ENCODE data around the gene DPT.
A peak's percentile ranks its signal among the peaks of the same experiment; 100 is the strongest.

DPT gene

DNA sequence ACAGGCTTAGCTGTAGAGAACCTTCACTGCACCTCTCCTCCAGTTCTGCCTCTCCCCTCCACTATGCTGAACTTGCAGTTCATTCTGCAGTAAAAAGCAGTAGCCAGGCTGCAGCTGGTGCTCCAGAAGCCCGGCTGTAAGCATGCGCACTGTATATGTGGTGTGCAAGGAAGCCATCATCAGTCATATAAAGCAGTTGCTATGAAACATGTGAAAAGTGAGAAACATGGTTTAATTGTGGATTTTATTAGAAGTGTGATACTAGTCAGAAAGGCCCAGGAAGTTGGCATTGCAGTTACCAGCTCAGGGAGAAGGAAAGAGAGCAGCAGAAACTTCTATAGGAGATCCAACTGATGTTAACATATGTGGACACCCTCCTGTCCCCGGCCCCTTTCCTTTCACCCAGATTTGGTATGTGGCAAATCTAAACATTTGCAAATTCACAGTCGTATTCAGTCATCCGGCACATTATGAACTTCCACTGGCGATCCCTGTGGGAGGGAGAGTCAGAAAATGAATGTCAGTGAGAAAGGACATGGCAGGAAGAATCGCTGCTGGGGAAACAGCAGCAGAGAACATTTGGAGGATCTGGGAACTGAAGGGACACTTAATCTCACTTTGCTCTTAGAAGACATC, 32.8 kb downstream of the DPT start:
- Histone ChIP-seq H3K9me3 (ENCODE audit: control insufficient read depth, low read length) (no peaks in the 10 kb centered on the region), H3K9ac (ENCODE audit: low read length) (no peak overlapping the region), H3K27me3 (replicated peaks; ENCODE audit: control insufficient read depth, insufficient read depth, low read length) (no peaks in the 10 kb centered on the region), H3K4me1 (ENCODE audit: control insufficient read depth, insufficient read depth, low read length) (peaks cover 24% of the 10 kb centered on the region), H3K36me3 (ENCODE audit: control insufficient read depth, insufficient read depth, low read length, severe bottlenecking) (no peaks in the 10 kb centered on the region), H3K4me3 (ENCODE audit: low read length) (no peak overlapping the region)
- DNase-seq (ENCODE audit: low read depth), result no peak

- H3K4me3 ChIP-seq (ENCODE audit: low read length), result no peak overlapping the region
- no peaks in the 10 kb centered on the region for H3K9me3 ChIP-seq (ENCODE audit: control insufficient read depth, low read length)
- H3K4me1 ChIP-seq (ENCODE audit: control insufficient read depth, insufficient read depth, low read length), result peaks cover 44% of the 10 kb centered on the region
- no peaks in the 10 kb centered on the region for H3K36me3 ChIP-seq (ENCODE audit: control insufficient read depth, insufficient read depth, low read length, severe bottlenecking)
- DNase-seq (ENCODE audit: low read depth), result no peak
- no peak overlapping the region for H3K9ac ChIP-seq (ENCODE audit: low read length)
- no peaks in the 10 kb centered on the region for H3K27me3 ChIP-seq (replicated peaks; ENCODE audit: control insufficient read depth, insufficient read depth, low read length)
These were observed 35.2 kb downstream of the DPT start for GRCh38 chr1:168693872-168694238.

DNA sequence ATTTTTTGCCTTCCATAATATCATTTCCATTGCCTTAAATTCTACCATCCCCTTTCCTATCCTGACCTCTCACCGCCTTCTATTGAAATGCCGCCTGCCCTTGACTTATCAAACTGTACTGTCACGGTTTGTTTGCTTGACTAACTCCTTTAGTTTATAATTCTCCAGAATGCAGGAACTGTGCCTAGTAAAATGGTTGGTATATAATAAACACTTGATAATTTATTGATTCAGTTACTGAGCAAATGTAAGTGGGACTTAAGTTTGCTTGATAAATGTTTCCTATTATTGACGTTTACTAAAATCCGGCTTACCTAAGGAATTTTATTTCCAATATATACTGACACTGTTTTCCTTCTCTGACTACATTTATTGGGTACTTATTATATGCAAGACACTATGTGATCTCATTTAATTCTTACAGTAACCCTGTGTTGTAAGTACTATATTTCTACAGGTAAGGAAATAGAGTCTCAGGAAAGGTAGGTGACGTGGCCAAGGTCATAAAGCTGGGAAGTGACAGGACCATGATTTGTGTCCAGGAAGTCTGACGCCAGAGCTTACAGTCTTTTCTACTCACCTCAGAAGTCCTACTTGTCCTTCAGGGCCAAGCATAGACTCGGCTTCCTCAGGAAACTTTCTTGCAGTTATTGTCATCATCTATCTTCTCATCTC, 35.7 kb downstream of the DPT start:
- Histone ChIP-seq H3K9me3 (ENCODE audit: control insufficient read depth, low read length) (no peaks in the 10 kb centered on the region), H3K36me3 (ENCODE audit: control insufficient read depth, insufficient read depth, low read length, severe bottlenecking) (no peaks in the 10 kb centered on the region), H3K9ac (ENCODE audit: low read length) (no peak overlapping the region), H3K4me1 (ENCODE audit: control insufficient read depth, insufficient read depth, low read length) (peaks cover 44% of the 10 kb centered on the region), H3K4me3 (ENCODE audit: low read length) (no peak overlapping the region), H3K27me3 (replicated peaks; ENCODE audit: control insufficient read depth, insufficient read depth, low read length) (no peaks in the 10 kb centered on the region)
- DNase-seq (ENCODE audit: low read depth), result no peak

GRCh38 chr1:168692472-168692871, 36.5 kb downstream of the DPT start:
- H3K9ac ChIP-seq (ENCODE audit: low read length), result no peak overlapping the region
- no peaks in the 10 kb centered on the region for H3K27me3 ChIP-seq (replicated peaks; ENCODE audit: control insufficient read depth, insufficient read depth, low read length)
- H3K4me1 ChIP-seq (ENCODE audit: control insufficient read depth, insufficient read depth, low read length), result peaks cover 41% of the 10 kb centered on the region

GRCh38 chr1:168691541-168691940, 37.5 kb downstream of the DPT start:
- Histone ChIP-seq H3K36me3 (ENCODE audit: control insufficient read depth, insufficient read depth, low read length, severe bottlenecking) (no peaks in the 10 kb centered on the region), H3K4me3 (ENCODE audit: low read length) (no peak overlapping the region), H3K9ac (ENCODE audit: low read length) (no peak overlapping the region), H3K4me1 (ENCODE audit: control insufficient read depth, insufficient read depth, low read length) (peaks cover 34% of the 10 kb centered on the region), H3K27me3 (replicated peaks; ENCODE audit: control insufficient read depth, insufficient read depth, low read length) (no peaks in the 10 kb centered on the region), H3K9me3 (ENCODE audit: control insufficient read depth, low read length) (no peaks in the 10 kb centered on the region)
- no peak for DNase-seq (ENCODE audit: low read depth)

More at GRCh38 chr1:168692472-168692871, 36.5 kb downstream of the DPT start:
- no peak for DNase-seq (ENCODE audit: low read depth)
- no peaks in the 10 kb centered on the region for H3K36me3 ChIP-seq (ENCODE audit: control insufficient read depth, insufficient read depth, low read length, severe bottlenecking)
- H3K9me3 ChIP-seq (ENCODE audit: control insufficient read depth, low read length), result no peaks in the 10 kb centered on the region
- no peak overlapping the region for H3K4me3 ChIP-seq (ENCODE audit: low read length)

DNA sequence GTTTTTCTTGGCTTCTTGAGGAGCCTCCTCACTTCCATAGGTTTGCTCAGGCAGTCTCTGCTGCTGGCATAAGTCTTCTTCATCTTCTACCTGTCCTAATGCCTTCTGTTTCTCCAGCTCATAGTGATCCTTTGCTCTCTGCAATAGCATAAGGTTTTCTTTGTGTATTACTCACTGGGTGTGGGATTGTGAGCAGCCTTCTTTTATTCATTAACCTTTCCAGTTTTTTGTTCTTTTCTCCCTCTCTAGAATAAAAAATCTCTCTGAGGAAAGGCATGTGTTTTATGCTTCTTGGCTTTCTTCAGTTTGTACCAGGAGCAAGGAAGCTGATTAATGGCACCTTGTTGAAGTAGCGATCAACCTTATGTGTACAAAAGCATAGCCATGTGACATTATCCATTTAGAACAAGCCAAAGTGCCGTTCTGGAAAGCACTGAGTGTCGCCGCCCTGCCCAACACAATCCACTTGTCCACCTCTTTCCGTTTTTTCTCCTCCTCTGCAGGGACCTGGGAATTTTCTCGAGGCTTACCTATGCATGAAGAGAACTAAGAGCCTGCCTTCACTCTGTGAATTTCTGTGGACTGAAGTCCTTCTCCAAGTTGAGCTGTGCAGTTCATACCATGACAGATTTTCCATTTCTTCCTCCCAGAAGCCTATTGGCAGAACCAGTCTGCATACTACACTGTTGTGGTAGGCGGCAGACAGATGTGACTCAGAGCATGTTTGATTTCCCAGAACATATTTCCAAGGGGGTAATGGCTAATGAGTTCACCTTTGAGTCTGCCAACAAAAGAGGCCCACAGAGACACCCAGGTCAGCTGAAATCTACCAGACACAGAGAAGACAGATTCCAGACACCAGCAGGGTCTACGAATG, 39.0 kb downstream of the DPT start:
- peak overlapping the region; percentile 8 for H3K4me3 ChIP-seq (ENCODE audit: low read length)
- no peak for DNase-seq (ENCODE audit: low read depth)

DNA sequence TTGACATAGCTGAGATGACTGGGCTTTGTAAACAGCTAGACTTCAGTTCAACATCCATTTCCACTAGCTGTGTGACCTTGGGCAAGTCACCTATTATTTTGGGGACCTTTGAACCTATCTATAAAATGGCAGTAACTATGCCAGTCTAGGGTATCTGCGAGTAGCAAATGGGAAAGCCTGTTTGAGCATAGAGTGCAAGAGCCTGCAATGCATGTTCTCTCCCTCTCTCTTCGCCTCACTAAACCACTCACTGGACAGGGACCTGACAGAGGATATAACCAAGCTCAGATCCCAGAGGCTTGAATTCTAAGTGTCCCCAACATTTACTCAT, 39.7 kb downstream of the DPT start:
- H3K27me3 ChIP-seq (replicated peaks; ENCODE audit: control insufficient read depth, insufficient read depth, low read length), result no peaks in the 10 kb centered on the region

More for the DNA sequence above, 39.0 kb downstream of the DPT start:
- H3K9me3 ChIP-seq (ENCODE audit: control insufficient read depth, low read length), result no peaks in the 10 kb centered on the region
- H3K36me3 ChIP-seq (ENCODE audit: control insufficient read depth, insufficient read depth, low read length, severe bottlenecking), result no peaks in the 10 kb centered on the region
- no peak overlapping the region for H3K9ac ChIP-seq (ENCODE audit: low read length)
- H3K4me1 ChIP-seq (ENCODE audit: control insufficient read depth, insufficient read depth, low read length), result peaks cover 26% of the 10 kb centered on the region
- H3K27me3 ChIP-seq (replicated peaks; ENCODE audit: control insufficient read depth, insufficient read depth, low read length), result no peaks in the 10 kb centered on the region

GRCh38 chr1:168688644-168689326, 40.2 kb downstream of the DPT start:
- DNase-seq (ENCODE audit: low read depth), result no peak
- peaks cover 24% of the 10 kb centered on the region for H3K4me1 ChIP-seq (ENCODE audit: control insufficient read depth, insufficient read depth, low read length)
- H3K4me3 ChIP-seq (ENCODE audit: low read length), result no peak overlapping the region
- no peaks in the 10 kb centered on the region for H3K36me3 ChIP-seq (ENCODE audit: control insufficient read depth, insufficient read depth, low read length, severe bottlenecking)
- H3K27me3 ChIP-seq (replicated peaks; ENCODE audit: control insufficient read depth, insufficient read depth, low read length), result no peaks in the 10 kb centered on the region
- no peaks in the 10 kb centered on the region for H3K9me3 ChIP-seq (ENCODE audit: control insufficient read depth, low read length)
- H3K9ac ChIP-seq (ENCODE audit: low read length), result no peak overlapping the region

More for the DNA sequence above, 39.7 kb downstream of the DPT start:
- H3K36me3 ChIP-seq (ENCODE audit: control insufficient read depth, insufficient read depth, low read length, severe bottlenecking), result no peaks in the 10 kb centered on the region
- peaks cover 26% of the 10 kb centered on the region for H3K4me1 ChIP-seq (ENCODE audit: control insufficient read depth, insufficient read depth, low read length)
- no peak overlapping the region for H3K9ac ChIP-seq (ENCODE audit: low read length)
- no peak overlapping the region for H3K4me3 ChIP-seq (ENCODE audit: low read length)
- DNase-seq (ENCODE audit: low read depth), result no peak
- H3K9me3 ChIP-seq (ENCODE audit: control insufficient read depth, low read length), result no peaks in the 10 kb centered on the region

DNA sequence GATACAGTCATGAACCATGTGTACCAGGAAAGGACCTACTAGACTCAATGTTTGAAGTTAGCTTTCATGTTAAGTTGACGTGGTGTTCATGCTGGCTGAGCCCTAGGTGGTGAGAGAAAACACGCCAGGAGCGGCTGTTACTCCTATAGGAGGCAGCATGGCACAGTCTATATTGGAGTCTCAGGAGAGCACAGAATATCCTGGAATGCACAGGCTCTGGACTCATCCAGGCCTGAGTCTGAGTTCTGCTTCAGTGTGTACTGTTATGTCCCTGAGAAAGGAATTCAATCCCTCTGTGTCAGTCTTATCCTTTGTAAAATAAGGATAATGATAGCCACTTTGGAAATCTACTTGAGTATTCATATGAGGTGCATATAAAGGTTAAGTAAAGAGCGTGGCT, 41.2 kb downstream of the DPT start:
- Histone ChIP-seq H3K27me3 (replicated peaks; ENCODE audit: control insufficient read depth, insufficient read depth, low read length) (no peaks in the 10 kb centered on the region), H3K4me3 (ENCODE audit: low read length) (no peak overlapping the region), H3K9ac (ENCODE audit: low read length) (no peak overlapping the region), H3K36me3 (ENCODE audit: control insufficient read depth, insufficient read depth, low read length, severe bottlenecking) (no peaks in the 10 kb centered on the region), H3K9me3 (ENCODE audit: control insufficient read depth, low read length) (no peaks in the 10 kb centered on the region), H3K4me1 (ENCODE audit: control insufficient read depth, insufficient read depth, low read length) (peaks cover 24% of the 10 kb centered on the region)
- DNase-seq (ENCODE audit: low read depth), result no peak

DNA sequence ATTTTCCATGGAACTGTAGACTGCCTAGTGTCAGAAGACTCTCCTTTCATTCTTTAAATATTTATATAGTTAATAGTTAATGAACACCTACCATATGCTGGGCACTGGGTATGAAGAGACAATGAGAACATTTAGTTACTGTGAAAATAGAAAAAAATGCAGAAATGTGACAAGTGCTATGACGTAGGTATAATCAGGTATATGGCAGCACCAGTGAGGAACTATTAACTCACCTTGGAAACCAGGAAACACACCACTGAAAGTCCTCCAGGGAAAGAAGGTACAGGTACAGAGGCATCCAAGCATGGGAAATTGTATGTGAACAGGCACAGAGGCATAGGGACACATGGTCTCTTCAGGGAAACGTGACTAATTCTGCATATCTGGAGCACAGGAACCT, 42.3 kb downstream of the DPT start:
- Histone ChIP-seq H3K4me1 (ENCODE audit: control insufficient read depth, insufficient read depth, low read length) (peaks cover 24% of the 10 kb centered on the region), H3K36me3 (ENCODE audit: control insufficient read depth, insufficient read depth, low read length, severe bottlenecking) (no peaks in the 10 kb centered on the region), H3K27me3 (replicated peaks; ENCODE audit: control insufficient read depth, insufficient read depth, low read length) (no peaks in the 10 kb centered on the region), H3K9me3 (ENCODE audit: control insufficient read depth, low read length) (peaks cover 5% of the 10 kb centered on the region), H3K9ac (ENCODE audit: low read length) (no peak overlapping the region), H3K4me3 (ENCODE audit: low read length) (no peak overlapping the region)
- no peak for DNase-seq (ENCODE audit: low read depth)

DNA sequence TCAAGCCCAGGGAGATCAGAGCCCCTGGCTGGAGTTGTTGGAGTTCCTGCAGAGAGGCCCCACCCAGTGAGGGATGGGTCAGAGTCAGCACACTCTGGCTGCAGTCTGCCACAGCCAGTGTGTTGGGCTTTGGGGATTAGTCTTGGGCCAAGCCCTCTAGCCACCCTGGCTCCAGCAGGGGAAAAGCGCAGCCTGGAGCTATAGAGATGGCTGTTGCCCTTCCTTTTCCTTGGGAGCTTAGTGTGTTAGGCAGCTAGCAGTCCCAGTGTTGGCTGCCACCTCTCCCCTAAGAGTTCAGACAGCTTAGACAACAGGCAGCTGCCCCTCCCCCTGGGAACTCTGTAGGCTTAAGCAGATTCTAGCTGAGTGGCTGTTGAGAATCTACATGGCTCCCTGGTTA, 45.1 kb downstream of the DPT start:
- peaks cover 11% of the 10 kb centered on the region for H3K9me3 ChIP-seq (ENCODE audit: control insufficient read depth, low read length)
- no peak overlapping the region for H3K9ac ChIP-seq (ENCODE audit: low read length)
- H3K4me3 ChIP-seq (ENCODE audit: low read length), result no peak overlapping the region
- no peaks in the 10 kb centered on the region for H3K27me3 ChIP-seq (replicated peaks; ENCODE audit: control insufficient read depth, insufficient read depth, low read length)
- no peaks in the 10 kb centered on the region for H3K4me1 ChIP-seq (ENCODE audit: control insufficient read depth, insufficient read depth, low read length)
- DNase-seq (ENCODE audit: low read depth), result no peak
- H3K36me3 ChIP-seq (ENCODE audit: control insufficient read depth, insufficient read depth, low read length, severe bottlenecking), result no peaks in the 10 kb centered on the region

Measured in adipocyte (in vitro differentiated cells).